ENCODE measurements around the gene FGFRL1.

- TF ChIP-seq CTCF (IDR thresholded peaks at IDR 0.05; ENCODE audit: low read depth, low read length, poor library complexity, severe bottlenecking) (no peak), EZH2phosphoT487 (IDR thresholded peaks at IDR 0.05; ENCODE audit: borderline replicate concordance, low read length) (no peak)
These were observed 23.6 kb upstream of the FGFRL1 start for GRCh38 chr4:987624-988513.
